ENCODE data around the gene FYB1.

FYB1 gene

DNA sequence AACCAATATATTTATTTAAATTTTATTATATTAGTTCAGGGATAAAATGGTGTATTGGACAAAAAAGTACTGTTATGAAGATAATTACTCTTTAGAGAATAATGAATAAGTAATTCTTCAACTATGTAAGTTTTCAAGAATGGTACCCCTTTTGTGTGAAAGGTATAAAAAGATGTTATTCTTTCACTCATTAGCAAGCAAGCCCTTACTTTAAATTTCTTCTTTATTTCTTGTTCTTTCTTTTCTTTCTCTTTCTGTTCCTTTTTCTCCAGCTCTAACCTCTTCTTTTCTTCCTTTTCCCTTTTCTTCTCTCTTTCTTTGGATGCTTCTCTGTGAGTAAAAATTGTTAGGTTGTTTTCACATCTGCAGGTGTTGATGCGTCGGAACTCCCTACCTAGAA is 82.0 kb downstream of the FYB1 start:
- Histone ChIP-seq H4K20me1 (ENCODE audit: insufficient read depth, low read length, poor library complexity, severe bottlenecking) (peaks cover 6% of the 10 kb centered on the region), H3K4me3 (ENCODE audit: low read length, poor library complexity, severe bottlenecking) (no peak overlapping the region), H3K9me2 (replicated peaks; ENCODE audit: low read depth, low read length) (no peaks in the 10 kb centered on the region), H3F3A (ENCODE audit: low read depth) (no peaks in the 10 kb centered on the region), H3K9ac (ENCODE audit: low read depth, low read length, poor library complexity, severe bottlenecking) (no peak overlapping the region), H3K36me3 (ENCODE audit: insufficient read depth, low read length) (peaks cover 98% of the 10 kb centered on the region), H3K4me1 (ENCODE audit: insufficient read depth, low read length, poor library complexity, severe bottlenecking) (no peaks in the 10 kb centered on the region), H2AFZ (ENCODE audit: low read length) (no peak overlapping the region), H3K4me2 (ENCODE audit: low read depth, low read length, poor library complexity, severe bottlenecking) (no peak overlapping the region), H3K27me3 (ENCODE audit: insufficient read depth, low read length, poor library complexity, severe bottlenecking) (no peaks in the 10 kb centered on the region), H3K9me3 (ENCODE audit: insufficient read depth, low read depth, low read length) (no peaks in the 10 kb centered on the region), H3K79me2 (ENCODE audit: insufficient read depth, low read length) (peaks cover 11% of the 10 kb centered on the region)
- TF ChIP-seq, protein P1, sequence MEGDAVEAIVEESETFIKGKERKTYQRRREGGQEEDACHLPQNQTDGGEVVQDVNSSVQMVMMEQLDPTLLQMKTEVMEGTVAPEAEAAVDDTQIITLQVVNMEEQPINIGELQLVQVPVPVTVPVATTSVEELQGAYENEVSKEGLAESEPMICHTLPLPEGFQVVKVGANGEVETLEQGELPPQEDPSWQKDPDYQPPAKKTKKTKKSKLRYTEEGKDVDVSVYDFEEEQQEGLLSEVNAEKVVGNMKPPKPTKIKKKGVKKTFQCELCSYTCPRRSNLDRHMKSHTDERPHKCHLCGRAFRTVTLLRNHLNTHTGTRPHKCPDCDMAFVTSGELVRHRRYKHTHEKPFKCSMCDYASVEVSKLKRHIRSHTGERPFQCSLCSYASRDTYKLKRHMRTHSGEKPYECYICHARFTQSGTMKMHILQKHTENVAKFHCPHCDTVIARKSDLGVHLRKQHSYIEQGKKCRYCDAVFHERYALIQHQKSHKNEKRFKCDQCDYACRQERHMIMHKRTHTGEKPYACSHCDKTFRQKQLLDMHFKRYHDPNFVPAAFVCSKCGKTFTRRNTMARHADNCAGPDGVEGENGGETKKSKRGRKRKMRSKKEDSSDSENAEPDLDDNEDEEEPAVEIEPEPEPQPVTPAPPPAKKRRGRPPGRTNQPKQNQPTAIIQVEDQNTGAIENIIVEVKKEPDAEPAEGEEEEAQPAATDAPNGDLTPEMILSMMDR (conservative IDR thresholded peaks at IDR 0.05; ENCODE audit: low read length) = no peak
- no peak for TF ChIP-seq EZH2phosphoT487 (IDR thresholded peaks at IDR 0.05; ENCODE audit: borderline replicate concordance)

DNA sequence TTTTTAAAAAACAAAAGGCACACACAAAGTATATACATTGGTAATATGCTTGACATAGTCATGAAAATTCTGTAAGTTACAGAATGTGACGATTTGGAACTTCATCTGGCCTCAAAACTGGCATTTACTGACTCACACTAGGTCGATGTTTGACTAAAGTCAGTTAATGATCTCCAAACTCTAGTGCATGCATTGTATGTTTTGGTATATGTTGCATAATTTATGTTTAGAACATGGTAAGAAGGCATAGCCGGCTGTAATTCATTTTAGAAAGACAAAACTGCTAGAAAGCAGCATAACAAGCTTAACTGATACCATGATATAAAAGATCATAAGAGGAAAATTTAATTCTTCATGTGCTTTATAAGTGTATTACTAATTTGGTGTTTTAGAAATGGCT is 86.6 kb downstream of the FYB1 start:
- no peaks in the 10 kb centered on the region for H3K9me3 ChIP-seq (ENCODE audit: insufficient read depth, low read depth, low read length)

DNA sequence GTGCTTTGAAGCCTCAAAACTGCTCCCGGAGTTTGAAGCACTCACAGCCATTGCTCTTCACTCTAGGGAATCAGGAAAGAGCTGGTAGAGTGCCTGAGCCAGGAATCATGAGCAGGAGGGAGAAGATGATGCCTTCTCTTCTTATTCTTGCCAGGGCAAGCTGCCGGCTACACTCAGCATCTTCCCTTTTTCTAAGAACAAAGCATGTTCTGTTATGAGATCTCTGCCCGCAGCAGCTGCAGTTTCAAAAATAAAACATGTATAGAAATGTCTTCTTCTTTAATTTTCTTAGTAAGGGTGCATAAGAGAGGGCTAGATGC is 87.3 kb downstream of the FYB1 start:
- no peak overlapping the region for H3K4me2 ChIP-seq (ENCODE audit: low read depth, low read length, poor library complexity, severe bottlenecking)
- H3K9ac ChIP-seq (ENCODE audit: low read depth, low read length, poor library complexity, severe bottlenecking) = no peak overlapping the region
- no peak overlapping the region for H3K4me3 ChIP-seq (ENCODE audit: low read length, poor library complexity, severe bottlenecking)
- no peaks in the 10 kb centered on the region for H3K27me3 ChIP-seq (ENCODE audit: insufficient read depth, low read length, poor library complexity, severe bottlenecking)
- H3K9me3 ChIP-seq (ENCODE audit: insufficient read depth, low read depth, low read length) = no peaks in the 10 kb centered on the region
- no peaks in the 10 kb centered on the region for H4K20me1 ChIP-seq (ENCODE audit: insufficient read depth, low read length, poor library complexity, severe bottlenecking)
- H3K36me3 ChIP-seq (ENCODE audit: insufficient read depth, low read length) = peaks cover 96% of the 10 kb centered on the region
- no peaks in the 10 kb centered on the region for H3K4me1 ChIP-seq (ENCODE audit: insufficient read depth, low read length, poor library complexity, severe bottlenecking)
- no peaks in the 10 kb centered on the region for H3K9me2 ChIP-seq (replicated peaks; ENCODE audit: low read depth, low read length)
- no peak for TF ChIP-seq EZH2phosphoT487 (IDR thresholded peaks at IDR 0.05; ENCODE audit: borderline replicate concordance)
- TF ChIP-seq, protein P1 (conservative IDR thresholded peaks at IDR 0.05; ENCODE audit: low read length) = no peak
- no peaks in the 10 kb centered on the region for H3K79me2 ChIP-seq (ENCODE audit: insufficient read depth, low read length)
- no peak overlapping the region for H2AFZ ChIP-seq (ENCODE audit: low read length)
- no peaks in the 10 kb centered on the region; the same call in 1 of the 2 replicates for H3F3A ChIP-seq (ENCODE audit: low read depth)

More for the DNA sequence above, 86.6 kb downstream of the FYB1 start:
- Histone ChIP-seq H3K36me3 (ENCODE audit: insufficient read depth, low read length) (peaks cover 96% of the 10 kb centered on the region), H3K79me2 (ENCODE audit: insufficient read depth, low read length) (no peaks in the 10 kb centered on the region), H3K27me3 (ENCODE audit: insufficient read depth, low read length, poor library complexity, severe bottlenecking) (no peaks in the 10 kb centered on the region), H2AFZ (ENCODE audit: low read length) (no peak overlapping the region), H3K4me3 (ENCODE audit: low read length, poor library complexity, severe bottlenecking) (no peak overlapping the region), H3K4me2 (ENCODE audit: low read depth, low read length, poor library complexity, severe bottlenecking) (no peak overlapping the region), H3K4me1 (ENCODE audit: insufficient read depth, low read length, poor library complexity, severe bottlenecking) (no peaks in the 10 kb centered on the region), H3K9me2 (replicated peaks; ENCODE audit: low read depth, low read length) (no peaks in the 10 kb centered on the region), H4K20me1 (ENCODE audit: insufficient read depth, low read length, poor library complexity, severe bottlenecking) (no peaks in the 10 kb centered on the region), H3K9ac (ENCODE audit: low read depth, low read length, poor library complexity, severe bottlenecking) (no peak overlapping the region), H3F3A (ENCODE audit: low read depth) (no peaks in the 10 kb centered on the region; the same call in 1 of the 2 replicates)
- no peak for TF ChIP-seq EZH2phosphoT487 (IDR thresholded peaks at IDR 0.05; ENCODE audit: borderline replicate concordance)
- TF ChIP-seq, protein P1 (conservative IDR thresholded peaks at IDR 0.05; ENCODE audit: low read length) = no peak

Data from Loucy (cell line).